Muscle of arm (tissue), 12 donors: ENCODE measurements around the gene ZNF524. TPM values are rescaled to one million over a fixed set of nuclear protein-coding genes. Genes with fewer than 3 reads are reported as not detected.
"Not testable (repeated sequence)": the region's sequence is repeated elsewhere in the genome, so short reads cannot be mapped to it uniquely, and the experiment has no call there.

ENCODE experiments used
- DNase-seq: peaks from one replicate; pipeline ENCODE4 v3.0.0-alpha.2; 2013
- polyA plus RNA-seq, 12 donors: library from polyadenylated mRNA; unstranded; fragments of 120-200 nt; gene quantifications; one replicate each; pipeline ENCODE4 v1.2.1, GENCODE V29; 2013; ENCODE audit not compliant: insufficient read length in 12 of 12

Gene ZNF524
- polyA plus RNA-seq, 12 donors: 4.2 to 11.2 (median 6.4) TPM; not detected in 2

GRCh38 chr19:55579766-55580621 lies 20.1 kb upstream of the ZNF524 start:
- DNase-seq: peak; percentile 54

GRCh38 chr19:55580628-55581144 lies 19.4 kb upstream of the ZNF524 start, which contains the start of gene ZNF579:
Gene ZNF579 (minus strand): TSS chr19:55580848. CDS start chr19:55579639, 1,209 bp downstream.
- DNase-seq: peak; percentile 93

GRCh38 chr19:55581145-55581822 lies 18.8 kb upstream of the ZNF524 start:
- no peak for DNase-seq

GRCh38 chr19:55581823-55582223 lies 18.3 kb upstream of the ZNF524 start:
- DNase-seq: no peak

- not testable (repeated sequence) for DNase-seq
Observed at GRCh38 chr19:55582284-55582683, 17.8 kb upstream of the ZNF524 start.

- not testable (repeated sequence) for DNase-seq
Observed at GRCh38 chr19:55583897-55584296, 16.2 kb upstream of the ZNF524 start.

- DNase-seq: no peak
Observed at GRCh38 chr19:55584871-55585270, 15.2 kb upstream of the ZNF524 start.

GRCh38 chr19:55585658-55586339 lies 14.3 kb upstream of the ZNF524 start:
- DNase-seq: peak; percentile 84

- peak; percentile 92 for DNase-seq
Observed at GRCh38 chr19:55586976-55587668, 13.0 kb upstream of the ZNF524 start.

GRCh38 chr19:55588738-55589137 lies 11.3 kb upstream of the ZNF524 start:
- no peak for DNase-seq

GRCh38 chr19:55590109-55590508 lies 10.0 kb upstream of the ZNF524 start:
- DNase-seq: no peak

- no peak for DNase-seq
Observed at GRCh38 chr19:55590617-55591016, 9.5 kb upstream of the ZNF524 start.

- DNase-seq: no peak
Observed at GRCh38 chr19:55591555-55591954, 8.5 kb upstream of the ZNF524 start.

GRCh38 chr19:55592391-55593090 lies 7.5 kb upstream of the ZNF524 start:
- no peak for DNase-seq

- no peak for DNase-seq
Observed at GRCh38 chr19:55593096-55593772, 6.9 kb upstream of the ZNF524 start.

- no peak for DNase-seq
Observed at GRCh38 chr19:55594996-55595545, 5.0 kb upstream of the ZNF524 start.

- DNase-seq: no peak
Observed at GRCh38 chr19:55596304-55596703, 3.8 kb upstream of the ZNF524 start.

GRCh38 chr19:55597501-55597921 lies 2.6 kb upstream of the ZNF524 start:
- DNase-seq: no peak

- DNase-seq: no peak
Observed at GRCh38 chr19:55598034-55598433, 2.1 kb upstream of the ZNF524 start.
